Fibroblast of skin of back (primary cell): Measurements from ENCODE around the gene ASNS.

Experiments
- DNase-seq: peaks from one replicate; pipeline ENCODE4 v3.0.0-alpha.2; 2013

ASNS gene

GRCh38 chr7:97842006-97842405 is 30.2 kb downstream of the ASNS start:
- no peak for DNase-seq

- DNase-seq = peak; percentile 51
Measured at GRCh38 chr7:97835296-97836138, 36.7 kb downstream of the ASNS start.

- no peak for DNase-seq
Measured at GRCh38 chr7:97819161-97819560, 53.0 kb downstream of the ASNS start.

GRCh38 chr7:97818066-97818663 is 54.0 kb downstream of the ASNS start:
- no peak for DNase-seq
